ENCODE measurements around the gene SUGP2. TPM values are rescaled to one million over a fixed set of nuclear protein-coding genes. Genes with fewer than 3 reads are reported as not detected.
A peak's percentile ranks its signal among the peaks of the same experiment; 100 is the strongest.

The SUGP2 gene
- polyA plus RNA-seq, 3 donors: 7.6 to 143 (median 8.2) TPM

- Histone ChIP-seq H3K4me1 (ENCODE audit: control insufficient read depth in 1 of 2, insufficient read depth in 2 of 2, low read length in 2 of 2) (no peaks in the 10 kb centered on the region), H3K4me2 (replicated peaks; ENCODE audit: extremely low read depth, low read length, poor library complexity, severe bottlenecking) (no peak overlapping the region), H3K27me3 (ENCODE audit: control insufficient read depth in 2 of 2, insufficient read depth in 2 of 2, low read length in 2 of 2) (no peaks in the 10 kb centered on the region), H3K4me3 (replicated peaks in 1 of 3; ENCODE audit: low read depth in 2 of 3, low read length in 3 of 3) (no peak overlapping the region), H2AFZ (ENCODE audit: insufficient read depth, low read depth, low read length, poor library complexity, severe bottlenecking) (no peak overlapping the region), H3K9me3 (replicated peaks in 1 of 2; ENCODE audit: control insufficient read depth in 1 of 2, insufficient read depth in 1 of 2, low read length in 2 of 2) (no peaks in the 10 kb centered on the region), H3K36me3 (replicated peaks in 1 of 2; ENCODE audit: control insufficient read depth in 1 of 2, insufficient read depth in 2 of 2, low read length in 2 of 2) (peaks cover 80 to 97% of the 10 kb centered on the region in 2 donors), H3K9ac (ENCODE audit: insufficient read depth, low read length, poor library complexity, severe bottlenecking) (no peak overlapping the region), H3K79me2 (ENCODE audit: insufficient read depth, low read length) (no peaks in the 10 kb centered on the region), H4K20me1 (ENCODE audit: insufficient read depth, low read length) (no peaks in the 10 kb centered on the region), H3K27ac (ENCODE audit: low read depth in 1 of 2, low read length in 2 of 2) (no peak overlapping the region)
- 98% methylated on average over 6 of the region's 11 CpGs for WGBS (ENCODE audit: insufficient coverage)
- Mint-ChIP-seq H3K27ac (peak overlapping the region in 2 of 7 donors; percentile 23 to 61), H3K4me1 (peaks cover 3% of the 10 kb centered on the region), H3K27me3 (ENCODE audit: low read depth in 3 of 3) (peaks cover 0 to 2% (median 0%) of the 10 kb centered on the region in 3 donors), H3K9me3 (no peaks in the 10 kb centered on the region), H3K4me3 (no peak overlapping the region), H3K36me3 (peaks cover 84 to 100% of the 10 kb centered on the region in 2 donors)
- intact Hi-C loops (cut with micrococcal nuclease): no loop called here
- no peak for DNase-seq
- TF ChIP-seq, protein P1, sequence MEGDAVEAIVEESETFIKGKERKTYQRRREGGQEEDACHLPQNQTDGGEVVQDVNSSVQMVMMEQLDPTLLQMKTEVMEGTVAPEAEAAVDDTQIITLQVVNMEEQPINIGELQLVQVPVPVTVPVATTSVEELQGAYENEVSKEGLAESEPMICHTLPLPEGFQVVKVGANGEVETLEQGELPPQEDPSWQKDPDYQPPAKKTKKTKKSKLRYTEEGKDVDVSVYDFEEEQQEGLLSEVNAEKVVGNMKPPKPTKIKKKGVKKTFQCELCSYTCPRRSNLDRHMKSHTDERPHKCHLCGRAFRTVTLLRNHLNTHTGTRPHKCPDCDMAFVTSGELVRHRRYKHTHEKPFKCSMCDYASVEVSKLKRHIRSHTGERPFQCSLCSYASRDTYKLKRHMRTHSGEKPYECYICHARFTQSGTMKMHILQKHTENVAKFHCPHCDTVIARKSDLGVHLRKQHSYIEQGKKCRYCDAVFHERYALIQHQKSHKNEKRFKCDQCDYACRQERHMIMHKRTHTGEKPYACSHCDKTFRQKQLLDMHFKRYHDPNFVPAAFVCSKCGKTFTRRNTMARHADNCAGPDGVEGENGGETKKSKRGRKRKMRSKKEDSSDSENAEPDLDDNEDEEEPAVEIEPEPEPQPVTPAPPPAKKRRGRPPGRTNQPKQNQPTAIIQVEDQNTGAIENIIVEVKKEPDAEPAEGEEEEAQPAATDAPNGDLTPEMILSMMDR (IDR thresholded peaks at IDR 0.05): no peak
These were observed 33.3 kb downstream of the SUGP2 start for GRCh38 chr19:18999896-19000620.

- Mint-ChIP-seq H3K4me3 (no peak overlapping the region), H3K4me1 (peaks cover 3% of the 10 kb centered on the region), H3K27ac (peak overlapping the region in 2 of 7 donors; percentile 32 to 61), H3K9me3 (no peaks in the 10 kb centered on the region), H3K36me3 (peaks cover 82 to 99% of the 10 kb centered on the region in 2 donors), H3K27me3 (ENCODE audit: low read depth in 3 of 3) (peaks cover 0 to 2% (median 0%) of the 10 kb centered on the region in 3 donors)
- H3K9ac ChIP-seq (ENCODE audit: insufficient read depth, low read length, poor library complexity, severe bottlenecking): no peak overlapping the region
- peaks cover 79 to 97% of the 10 kb centered on the region in 2 donors for H3K36me3 ChIP-seq (replicated peaks in 1 of 2; ENCODE audit: control insufficient read depth in 1 of 2, insufficient read depth in 2 of 2, low read length in 2 of 2)
- H3K27me3 ChIP-seq (ENCODE audit: control insufficient read depth in 2 of 2, insufficient read depth in 2 of 2, low read length in 2 of 2): no peaks in the 10 kb centered on the region
- H3K9me3 ChIP-seq (replicated peaks in 1 of 2; ENCODE audit: control insufficient read depth in 1 of 2, insufficient read depth in 1 of 2, low read length in 2 of 2): no peaks in the 10 kb centered on the region
- H3K4me3 ChIP-seq (replicated peaks in 1 of 3; ENCODE audit: low read depth in 2 of 3, low read length in 3 of 3): no peak overlapping the region
- H3K4me1 ChIP-seq (ENCODE audit: control insufficient read depth in 1 of 2, insufficient read depth in 2 of 2, low read length in 2 of 2): no peaks in the 10 kb centered on the region
- no peak overlapping the region for H3K27ac ChIP-seq (ENCODE audit: low read depth in 1 of 2, low read length in 2 of 2)
- intact Hi-C loops (cut with micrococcal nuclease): no loop called here
- no peaks in the 10 kb centered on the region for H3K79me2 ChIP-seq (ENCODE audit: insufficient read depth, low read length)
- WGBS (ENCODE audit: insufficient coverage): 46% methylated on average over 13 of the region's 14 CpGs
- no peak overlapping the region for H3K4me2 ChIP-seq (replicated peaks; ENCODE audit: extremely low read depth, low read length, poor library complexity, severe bottlenecking)
- H4K20me1 ChIP-seq (ENCODE audit: insufficient read depth, low read length): no peaks in the 10 kb centered on the region
- no peak overlapping the region for H2AFZ ChIP-seq (ENCODE audit: insufficient read depth, low read depth, low read length, poor library complexity, severe bottlenecking)
- TF ChIP-seq, protein P1 (IDR thresholded peaks at IDR 0.05): no peak
- no peak for DNase-seq
These were observed 34.1 kb downstream of the SUGP2 start for GRCh38 chr19:18999016-18999758.
